HL-60 (cell line): ENCODE data around the gene DBNDD1.
A peak's percentile ranks its signal among the peaks of the same experiment; 100 is the strongest.
"Not testable (repeated sequence)": the region's sequence is repeated elsewhere in the genome, so short reads cannot be mapped to it uniquely, and the experiment has no call there.

Experiments used
- DNase-seq, 2 experiments: peaks; one replicate each; pipeline ENCODE4 v3.0.0-alpha.2; 2010 to 2020; ENCODE audit warnings: low read depth in 1 of 2, low spot score in 1 of 2
- H3K27ac ChIP-seq: fragments of 250-450 bp; sonication (Bioruptor Pico); replicated peaks from 2 replicates; pipeline ENCODE4 v1.5.1; 2020; ENCODE audit warnings: mild to moderate bottlenecking, moderate library complexity
- H3K27me3 ChIP-seq: fragments of 250-450 bp; sonication (Bioruptor Pico); 2 replicates; pipeline ENCODE4 v1.5.1; 2021; ENCODE audit warnings: mild to moderate bottlenecking, moderate library complexity; ENCODE audit not compliant: insufficient read depth, poor library complexity, severe bottlenecking
- H3K4me3 ChIP-seq: replicated peaks from 2 replicates; pipeline ENCODE4 v1.5.1; 2011; ENCODE audit warnings: mild to moderate bottlenecking, control low read depth, low read length; ENCODE audit not compliant: insufficient read depth
- CTCF ChIP-seq: IDR thresholded peaks from one replicate; pipeline ENCODE4 v1.5.1; 2011; ENCODE audit warnings: low read length, control low read depth, inconsistent platforms; ENCODE audit not compliant: insufficient read depth
- GABPA ChIP-seq: IDR thresholded peaks from 2 replicates; pipeline ENCODE4 v1.6.1; 2012; ENCODE audit warnings: low read depth
- POLR2AphosphoS5 ChIP-seq: IDR thresholded peaks from 2 replicates; pipeline ENCODE4 v1.6.1; 2012; ENCODE audit warnings: low read depth
- SPI1 ChIP-seq: IDR thresholded peaks from 2 replicates; pipeline ENCODE4 v1.6.1; 2012; ENCODE audit warnings: low read depth, mild to moderate bottlenecking, borderline replicate concordance
- TF ChIP-seq, protein P1 (sequence below): IDR thresholded peaks from 2 replicates; pipeline ENCODE4 v1.6.1; 2012; ENCODE audit warnings: low read depth; ENCODE audit not compliant: insufficient replicate concordance

DBNDD1 gene

GRCh38 chr16:89999831-90000574, 19.3 kb downstream of the DBNDD1 start:
- Histone ChIP-seq H3K4me3 (no peak overlapping the region), H3K27me3 (no peaks in the 10 kb centered on the region), H3K27ac (no peak overlapping the region)
- TF ChIP-seq GABPA (no peak), CTCF (no peak), POLR2AphosphoS5 (no peak), SPI1 (no peak)
- TF ChIP-seq, protein P1, sequence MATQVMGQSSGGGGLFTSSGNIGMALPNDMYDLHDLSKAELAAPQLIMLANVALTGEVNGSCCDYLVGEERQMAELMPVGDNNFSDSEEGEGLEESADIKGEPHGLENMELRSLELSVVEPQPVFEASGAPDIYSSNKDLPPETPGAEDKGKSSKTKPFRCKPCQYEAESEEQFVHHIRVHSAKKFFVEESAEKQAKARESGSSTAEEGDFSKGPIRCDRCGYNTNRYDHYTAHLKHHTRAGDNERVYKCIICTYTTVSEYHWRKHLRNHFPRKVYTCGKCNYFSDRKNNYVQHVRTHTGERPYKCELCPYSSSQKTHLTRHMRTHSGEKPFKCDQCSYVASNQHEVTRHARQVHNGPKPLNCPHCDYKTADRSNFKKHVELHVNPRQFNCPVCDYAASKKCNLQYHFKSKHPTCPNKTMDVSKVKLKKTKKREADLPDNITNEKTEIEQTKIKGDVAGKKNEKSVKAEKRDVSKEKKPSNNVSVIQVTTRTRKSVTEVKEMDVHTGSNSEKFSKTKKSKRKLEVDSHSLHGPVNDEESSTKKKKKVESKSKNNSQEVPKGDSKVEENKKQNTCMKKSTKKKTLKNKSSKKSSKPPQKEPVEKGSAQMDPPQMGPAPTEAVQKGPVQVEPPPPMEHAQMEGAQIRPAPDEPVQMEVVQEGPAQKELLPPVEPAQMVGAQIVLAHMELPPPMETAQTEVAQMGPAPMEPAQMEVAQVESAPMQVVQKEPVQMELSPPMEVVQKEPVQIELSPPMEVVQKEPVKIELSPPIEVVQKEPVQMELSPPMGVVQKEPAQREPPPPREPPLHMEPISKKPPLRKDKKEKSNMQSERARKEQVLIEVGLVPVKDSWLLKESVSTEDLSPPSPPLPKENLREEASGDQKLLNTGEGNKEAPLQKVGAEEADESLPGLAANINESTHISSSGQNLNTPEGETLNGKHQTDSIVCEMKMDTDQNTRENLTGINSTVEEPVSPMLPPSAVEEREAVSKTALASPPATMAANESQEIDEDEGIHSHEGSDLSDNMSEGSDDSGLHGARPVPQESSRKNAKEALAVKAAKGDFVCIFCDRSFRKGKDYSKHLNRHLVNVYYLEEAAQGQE, result no peak
- no peak for DNase-seq

DNA sequence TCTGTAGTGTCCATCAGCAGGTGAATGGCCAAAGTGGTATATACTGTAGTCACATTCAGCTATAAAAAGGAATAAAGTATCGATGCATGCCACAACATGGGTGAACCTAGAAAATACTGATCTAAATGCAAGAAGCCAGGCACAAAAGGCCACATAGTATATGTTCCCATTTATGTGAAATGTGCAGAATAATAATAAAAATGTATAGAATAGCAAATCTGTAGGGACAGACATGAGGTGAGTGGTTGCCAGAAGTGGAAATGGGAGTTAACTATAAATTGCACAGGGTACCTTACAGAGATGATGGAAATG, 23.1 kb downstream of the DBNDD1 start:
- TF ChIP-seq SPI1 (no peak), GABPA (no peak), POLR2AphosphoS5 (no peak), CTCF (no peak)
- TF ChIP-seq, protein P1, result no peak
- H3K4me3 ChIP-seq, result no peak overlapping the region
- no peak for DNase-seq
- H3K27me3 ChIP-seq, result no peaks in the 10 kb centered on the region
- no peak overlapping the region for H3K27ac ChIP-seq

GRCh38 chr16:89995475-89996177, 23.6 kb downstream of the DBNDD1 start:
- H3K27ac ChIP-seq, H3K27me3 ChIP-seq, H3K4me3 ChIP-seq: not testable (repeated sequence)
- peak in 1 of 2 experiments; percentile 60 for DNase-seq

DNA sequence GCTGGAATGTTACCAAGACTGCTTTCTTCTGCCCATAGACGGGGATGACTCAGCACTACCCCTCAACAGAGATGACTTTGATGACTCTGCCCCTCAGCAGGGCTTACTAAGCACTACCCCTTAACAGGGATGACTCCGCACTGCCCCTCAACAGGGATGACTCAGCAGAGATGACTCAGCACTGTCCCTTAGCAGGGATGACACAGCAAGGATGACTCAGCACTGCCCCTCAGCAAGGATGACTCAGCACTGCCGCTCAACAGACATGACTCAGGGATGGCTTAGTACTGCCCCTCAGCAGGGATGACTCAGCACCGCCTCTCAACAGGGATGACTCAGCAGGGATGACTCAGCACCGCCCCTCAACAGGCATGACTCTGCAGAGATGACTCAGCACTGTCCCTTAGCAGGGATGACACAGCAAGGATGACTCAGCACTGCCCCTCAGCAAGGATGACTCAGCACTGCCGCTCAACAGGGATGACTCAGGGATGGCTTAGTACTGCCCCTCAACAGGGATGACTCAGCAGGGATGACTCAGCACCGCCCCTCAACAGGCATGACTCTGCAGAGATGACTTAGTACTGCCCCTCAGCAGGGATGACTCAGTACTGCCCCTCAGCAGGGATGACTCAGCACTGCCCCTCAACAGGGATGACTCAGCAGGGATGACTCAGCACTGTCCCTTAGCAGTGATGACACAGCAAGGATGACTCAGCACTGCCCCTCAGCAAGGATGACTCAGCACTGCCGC, 24.4 kb downstream of the DBNDD1 start:
- not testable (repeated sequence) for H3K27ac ChIP-seq, H3K27me3 ChIP-seq, H3K4me3 ChIP-seq
- TF ChIP-seq POLR2AphosphoS5, result 0 out of 2 replicates have a peak, but pooled peaks have one; percentile 28
- peak; percentile 10 to 59 for DNase-seq
